Keratinocyte (primary cell): ENCODE data around the gene PCSK6. TPM values are rescaled to one million over a fixed set of nuclear protein-coding genes. Genes with fewer than 3 reads are reported as not detected.

Experiments
- DNase-seq: peaks from one replicate; pipeline ENCODE4 v3.0.0-alpha.2; 2011; ENCODE audit warnings: low read depth, missing footprints, low spot score
- FAIRE-seq: peaks from 2 replicates; lab custom pipeline; 2011; peaks lifted over from hg19 to GRCh38; lab: Jason Lieb, UNC
- H2AFZ ChIP-seq: 2 replicates; pipeline ENCODE4 v1.6.0; 2012; ENCODE audit warnings: low read length, control low read depth, inconsistent platforms; ENCODE audit not compliant: control insufficient read depth
- H3K27ac ChIP-seq: 2 replicates; pipeline ENCODE4 v1.5.1; 2011; ENCODE audit warnings: low read length; ENCODE audit not compliant: control insufficient read depth, insufficient read depth
- H3K27me3 ChIP-seq: 3 replicates; pipeline ENCODE4 v1.6.0; 2011; ENCODE audit warnings: low read length; ENCODE audit not compliant: control insufficient read depth, insufficient read depth; ENCODE audit errors: extremely low read depth
- H3K36me3 ChIP-seq, 2 experiments: 2 replicates in 1 of 2; 3 replicates in 1 of 2; pipeline ENCODE4 v1.5.1; 2011; ENCODE audit warnings: low read length in 2 of 2, mild to moderate bottlenecking in 1 of 2; ENCODE audit not compliant: control insufficient read depth in 2 of 2, insufficient read depth in 2 of 2; ENCODE audit errors: extremely low read depth in 1 of 2
- H3K4me1 ChIP-seq: 3 replicates; pipeline ENCODE4 v1.5.1; 2011; ENCODE audit warnings: low read length; ENCODE audit not compliant: control insufficient read depth, insufficient read depth; ENCODE audit errors: extremely low read depth
- H3K4me2 ChIP-seq: 3 replicates; pipeline ENCODE4 v1.6.0; 2011; ENCODE audit warnings: low read depth, low read length; ENCODE audit not compliant: control insufficient read depth, insufficient read depth; ENCODE audit errors: extremely low read depth
- H3K4me3 ChIP-seq, 3 experiments: fragments of 200-600 bp in 1 of 3; sonication (generic) in 1 of 3; 2 replicates in 2 of 3; 3 replicates in 1 of 3; pipeline ENCODE4 v1.5.1; 2011 to 2016; ENCODE audit warnings: low read length in 3 of 3, mild to moderate bottlenecking in 3 of 3, control low read depth in 2 of 3, inconsistent platforms in 1 of 3, low read depth in 1 of 3, mixed read lengths in 1 of 3, mixed run types in 1 of 3, moderate library complexity in 1 of 3; ENCODE audit not compliant: control insufficient read depth in 2 of 3, insufficient read depth in 2 of 3; ENCODE audit errors: extremely low read depth in 1 of 3
- H3K79me2 ChIP-seq: 2 replicates; pipeline ENCODE4 v1.6.0; 2012; ENCODE audit warnings: low read length; ENCODE audit not compliant: control insufficient read depth, insufficient read depth
- H3K9ac ChIP-seq: 3 replicates; pipeline ENCODE4 v1.6.0; 2011; ENCODE audit warnings: low read length; ENCODE audit not compliant: control insufficient read depth, insufficient read depth; ENCODE audit errors: extremely low read depth
- H3K9me1 ChIP-seq: 3 replicates; pipeline ENCODE4 v1.6.0; 2011; ENCODE audit warnings: low read length; ENCODE audit not compliant: control insufficient read depth, insufficient read depth; ENCODE audit errors: extremely low read depth
- H3K9me3 ChIP-seq: 2 replicates; pipeline ENCODE4 v1.5.1; 2012; ENCODE audit warnings: low read depth, low read length; ENCODE audit not compliant: control insufficient read depth
- H4K20me1 ChIP-seq: 3 replicates; pipeline ENCODE4 v1.6.0; 2011; ENCODE audit warnings: low read length; ENCODE audit not compliant: control insufficient read depth, insufficient read depth; ENCODE audit errors: extremely low read depth
- CTCF ChIP-seq, 3 experiments: IDR thresholded peaks in 1 of 3; conservative IDR thresholded peaks in 1 of 3; optimal IDR thresholded peaks in 1 of 3; 2 replicates in 2 of 3; 3 replicates in 1 of 3; pipeline versions ENCODE3 to v1.5.1; 2011; ENCODE audit warnings: low read length in 3 of 3, mild to moderate bottlenecking in 3 of 3, moderate library complexity in 2 of 3, control low read depth in 1 of 3, inconsistent platforms in 1 of 3; ENCODE audit not compliant: insufficient read depth in 2 of 3; ENCODE audit errors: extremely low read depth in 1 of 3
- EZH2 ChIP-seq: IDR thresholded peaks from one replicate; pipeline ENCODE4 v1.6.1; 2012; ENCODE audit warnings: inconsistent platforms, mild to moderate bottlenecking, low read length, moderate library complexity
- dilution Hi-C: fragments of 300-500 bp; cut with MboI; formaldehyde crosslinking; loops from one replicate; pipeline ENCODE4 v1.7.0; 2020; ENCODE audit warnings: low sequenced_read_pairs; ENCODE audit not compliant: extremely low pct_ligation_motif_present
- polyA plus RNA-seq, 5 experiments: library from polyadenylated mRNA; depleted of rRNA in 3 of 5; stranded (reverse) in 3 of 5; stranded (forward) in 1 of 5; unstranded in 1 of 5; fragments of >200 nt; gene quantifications; 1 replicate in 1 of 5; 2 replicates in 3 of 5; 3 replicates in 1 of 5; pipeline versions ENCODE4 v1.2.1 to v1.2.3, GENCODE V29; 2011 to 2012; ENCODE audit warnings: missing spikeins in 2 of 5, low read depth in 1 of 5, low replicate concordance in 1 of 5

The PCSK6 gene
- polyA plus RNA-seq, 1 donor (not counting 4 experiments of a cell fraction or from before 2014, with no cell fraction given) = 3.1 TPM

- Histone ChIP-seq H3K4me3 (no peak overlapping the region), H3K27me3 (no peaks in the 10 kb centered on the region), H3K79me2 (no peaks in the 10 kb centered on the region), H3K36me3 (peaks cover 0 to 3% of the 10 kb centered on the region in 2 experiments), H3K27ac (no peak overlapping the region), H3K9ac (no peak overlapping the region), H3K4me2 (no peak overlapping the region), H3K4me1 (no peaks in the 10 kb centered on the region), H2AFZ (no peak overlapping the region), H3K9me1 (no peaks in the 10 kb centered on the region), H3K9me3 (no peaks in the 10 kb centered on the region), H4K20me1 (no peaks in the 10 kb centered on the region)
- DNase-seq (no peak), FAIRE-seq (no peak)
- TF ChIP-seq EZH2 (no peak), CTCF (optimal IDR thresholded peaks at IDR 0.05 in 1 of 3, IDR thresholded peaks at IDR 0.05 in 1 of 3, conservative IDR thresholded peaks at IDR 0.05 in 1 of 3; ENCODE audit: extremely low read depth in 1 of 3, insufficient read depth in 2 of 3, low read length in 3 of 3) (no peak)
- dilution Hi-C loops = no loop called here
These were observed 79.9 kb downstream of the PCSK6 start for GRCh38 chr15:101409621-101410020.

- Histone ChIP-seq H3K4me2 (no peak overlapping the region), H3K9me1 (no peaks in the 10 kb centered on the region), H3K27ac (no peak overlapping the region), H3K9ac (no peak overlapping the region), H3K79me2 (no peaks in the 10 kb centered on the region), H3K9me3 (no peaks in the 10 kb centered on the region), H3K4me1 (no peaks in the 10 kb centered on the region), H3K36me3 (peaks cover 0 to 3% of the 10 kb centered on the region in 2 experiments), H2AFZ (no peak overlapping the region), H4K20me1 (no peaks in the 10 kb centered on the region), H3K27me3 (no peaks in the 10 kb centered on the region), H3K4me3 (no peak overlapping the region)
- DNase-seq (no peak), FAIRE-seq (no peak)
- no peak for TF ChIP-seq CTCF (optimal IDR thresholded peaks at IDR 0.05 in 1 of 3, IDR thresholded peaks at IDR 0.05 in 1 of 3, conservative IDR thresholded peaks at IDR 0.05 in 1 of 3; ENCODE audit: extremely low read depth in 1 of 3, insufficient read depth in 2 of 3, low read length in 3 of 3)
- TF ChIP-seq EZH2 = no peak
- dilution Hi-C loops = no loop called here
These were observed 81.3 kb downstream of the PCSK6 start for GRCh38 chr15:101407966-101408775.
